HCT116 (cell line): Measurements from ENCODE around the gene CNTNAP2. TPM values are rescaled to one million over a fixed set of nuclear protein-coding genes. Genes with fewer than 3 reads are reported as not detected.

Experiments used
- ATAC-seq: fragments of 200-7000 bp; cut with Tn5 transposase; 2 replicates; pipeline ENCODE4 v1.9.1; 2020; ENCODE audit warnings: mild to moderate bottlenecking, moderate library complexity
- BruUV-seq: library from RNA; stranded (reverse); fragments of 400-500 nt; replicated peaks from 2 replicates; lab custom pipeline; 2021; lab: Mats Ljungman, UMichigan
- CTCF ChIA-PET: fragments of 300-600 bp; sonication (Branson Sonifier 250); formaldehyde crosslinking; loops from one replicate; lab custom pipeline; 2021; ENCODE audit warnings: antibody characterized with exemption; lab: Charles Lee
- POLR2A ChIA-PET: fragments of 300-600, 350-600 bp; sonication (Branson Sonifier 250); formaldehyde crosslinking; loops from one replicate; lab custom pipeline; 2021; ENCODE audit warnings: antibody characterized with exemption; lab: Charles Lee
- RAD21 ChIA-PET, 2 experiments: fragments of 300-600 bp; sonication (Branson Sonifier 250); formaldehyde crosslinking; loops; one replicate each; lab custom pipeline; 2023; ENCODE audit warnings: low total read pairs in 2 of 2; ENCODE audit not compliant: uncharacterized antibody in 2 of 2, unreplicated experiment in 2 of 2, low non-redundant PET in 1 of 2; lab: Charles Lee
- DNase-seq: peaks from one replicate; pipeline ENCODE4 v3.0.0-alpha.2; 2010; ENCODE audit warnings: low read depth, low spot score
- H2AFZ ChIP-seq: fragments of 200-600 bp; shearing (Covaris generic), sonication (generic); 2 replicates; pipeline ENCODE4 v1.6.1; 2017; ENCODE audit warnings: low read depth, mixed run types, mixed read lengths, antibody characterized with exemption, low read length; ENCODE audit not compliant: poor library complexity, severe bottlenecking
- H3K27ac ChIP-seq: 2 replicates; pipeline ENCODE4 v1.5.1; 2012; ENCODE audit warnings: low read depth, low read length
- H3K27me3 ChIP-seq: fragments of 200-600 bp; sonication (generic); 2 replicates; pipeline ENCODE4 v1.6.1; 2016; ENCODE audit warnings: mixed run types, low read length, mixed read lengths; ENCODE audit not compliant: insufficient read depth
- H3K36me3 ChIP-seq, 2 experiments: fragments of 200-500 bp in 1 of 2; fragments of 200-600 bp in 1 of 2; sonication (Bioruptor generic) in 1 of 2; sonication (generic) in 1 of 2; 2 replicates each; pipeline versions ENCODE4 v1.5.1 to v1.6.1; 2014 to 2016; ENCODE audit warnings: low read length in 2 of 2, inconsistent platforms in 1 of 2, mixed read lengths in 1 of 2, mixed run types in 1 of 2; ENCODE audit not compliant: insufficient read depth in 2 of 2, control insufficient read depth in 1 of 2
- H3K4me1 ChIP-seq, 2 experiments: fragments of 200-600 bp in 1 of 2; sonication (generic) in 1 of 2; 2 replicates each; pipeline versions ENCODE4 v1.5.1 to v1.6.1; 2012 to 2017; ENCODE audit warnings: low read length in 2 of 2, inconsistent platforms in 1 of 2, mild to moderate bottlenecking in 1 of 2, mixed read lengths in 1 of 2, mixed run types in 1 of 2, moderate library complexity in 1 of 2; ENCODE audit not compliant: insufficient read depth in 2 of 2, control insufficient read depth in 1 of 2
- H3K4me2 ChIP-seq: fragments of 200-600 bp; sonication (generic); 2 replicates; pipeline ENCODE4 v1.6.1; 2017; ENCODE audit warnings: mixed run types, low read length, mixed read lengths
- H3K4me3 ChIP-seq, 2 experiments: fragments of 200-600 bp in 1 of 2; sonication (generic) in 1 of 2; replicated peaks in 1 of 2; 2 replicates each; pipeline ENCODE4 v1.5.1; 2011 to 2016; ENCODE audit warnings: low read length in 2 of 2, control low read depth in 1 of 2, low read depth in 1 of 2, mild to moderate bottlenecking in 1 of 2, mixed read lengths in 1 of 2, mixed run types in 1 of 2
- H3K79me2 ChIP-seq: fragments of 200-600 bp; sonication (generic); 2 replicates; pipeline ENCODE4 v1.6.1; 2017; ENCODE audit warnings: mild to moderate bottlenecking, mixed run types, low read length, moderate library complexity, mixed read lengths; ENCODE audit not compliant: insufficient read depth
- H3K9ac ChIP-seq: fragments of 200-600 bp; sonication (generic); 2 replicates; pipeline ENCODE4 v1.6.1; 2016; ENCODE audit warnings: low read length, mixed read lengths
- H3K9me2 ChIP-seq: fragments of 200-600 bp; sonication (generic), shearing (Covaris generic); 2 replicates; pipeline ENCODE4 v1.6.1; 2017; ENCODE audit warnings: mixed run types, mild to moderate bottlenecking, moderate library complexity; ENCODE audit not compliant: insufficient read depth
- H3K9me3 ChIP-seq, 2 experiments: fragments of 200-500 bp in 1 of 2; fragments of 200-600 bp in 1 of 2; sonication (Bioruptor generic) in 1 of 2; sonication (generic) in 1 of 2; 2 replicates each; pipeline ENCODE4 v1.6.1; 2014 to 2017; ENCODE audit warnings: low read length in 2 of 2, mixed read lengths in 2 of 2, inconsistent platforms in 1 of 2, low read depth in 1 of 2, mild to moderate bottlenecking in 1 of 2, mixed run types in 1 of 2, moderate library complexity in 1 of 2; ENCODE audit not compliant: control insufficient read depth in 1 of 2, insufficient read depth in 1 of 2
- H4K20me1 ChIP-seq: fragments of 200-600 bp; sonication (generic), shearing (Covaris generic); 2 replicates; pipeline ENCODE4 v1.6.1; 2017; ENCODE audit warnings: mixed run types, mild to moderate bottlenecking, moderate library complexity; ENCODE audit not compliant: insufficient read depth
- CBX3 ChIP-seq: IDR thresholded peaks from 2 replicates; pipeline ENCODE4 v1.6.1; 2012; ENCODE audit warnings: low read depth
- JUND ChIP-seq: IDR thresholded peaks from 2 replicates; pipeline ENCODE4 v1.6.1; 2012
- MAX ChIP-seq: IDR thresholded peaks from 2 replicates; pipeline ENCODE4 v1.6.1; 2012
- POLR2A ChIP-seq: IDR thresholded peaks from 2 replicates; pipeline ENCODE4 v1.7.0; 2011; ENCODE audit warnings: borderline replicate concordance; ENCODE audit not compliant: insufficient read depth, insufficient read length; ENCODE audit errors: extremely low read depth
- SIN3A ChIP-seq: IDR thresholded peaks from 2 replicates; pipeline ENCODE4 v1.6.1; 2012; ENCODE audit warnings: low read depth
- SP1 ChIP-seq: IDR thresholded peaks from 2 replicates; pipeline ENCODE4 v1.6.1; 2012; ENCODE audit warnings: low read depth
- ZNF274 ChIP-seq: fragments of 200-500 bp; sonication (Bioruptor generic); IDR thresholded peaks from 2 replicates; pipeline ENCODE4 v1.6.1; 2014; ENCODE audit warnings: mild to moderate bottlenecking, low read depth, low read length, inconsistent platforms
- intact Hi-C: fragments of 100-400 bp; cut with micrococcal nuclease; formaldehyde crosslinking; loops from 2 replicates; pipeline ENCODE4 v1.10.0; 2022
- total RNA-seq: library from RNA; stranded (reverse); gene quantifications from one replicate; pipeline ENCODE4 v1.2.1, GENCODE V29; 2021; ENCODE audit not compliant: unreplicated experiment
- TF ChIP-seq, protein P1 (sequence below): IDR thresholded peaks from 2 replicates; pipeline ENCODE4 v1.6.1; 2012
- TF ChIP-seq, protein P2 (sequence below), 3 experiments: fragments of 200-600 bp in 1 of 3; sonication (generic) in 1 of 3; IDR thresholded peaks in 2 of 3; conservative IDR thresholded peaks in 1 of 3; 2 replicates each; pipeline ENCODE4 v1.5.1; 2012 to 2017; ENCODE audit warnings: low read depth in 2 of 3, low read length in 2 of 3, antibody characterized with exemption in 1 of 3, borderline replicate concordance in 1 of 3, control low read depth in 1 of 3, mild to moderate bottlenecking in 1 of 3, mixed read lengths in 1 of 3, mixed run types in 1 of 3, moderate library complexity in 1 of 3; ENCODE audit not compliant: insufficient read depth in 1 of 3

The CNTNAP2 gene
- total RNA-seq, 1 experiment from 2014 or later = 0.37 TPM

GRCh38 chr7:148397985-148398384 lies 2281.4 kb downstream of the CNTNAP2 start (continued):
- TF ChIP-seq MAX = no peak
- TF ChIP-seq SIN3A = no peak
- TF ChIP-seq POLR2A = no peak
- TF ChIP-seq, protein P1, sequence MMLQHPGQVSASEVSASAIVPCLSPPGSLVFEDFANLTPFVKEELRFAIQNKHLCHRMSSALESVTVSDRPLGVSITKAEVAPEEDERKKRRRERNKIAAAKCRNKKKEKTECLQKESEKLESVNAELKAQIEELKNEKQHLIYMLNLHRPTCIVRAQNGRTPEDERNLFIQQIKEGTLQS = no peak
- TF ChIP-seq ZNF274 = no peak
- no peak for TF ChIP-seq CBX3
- no peak for TF ChIP-seq SP1
- TF ChIP-seq JUND = no peak
- TF ChIP-seq, protein P2, sequence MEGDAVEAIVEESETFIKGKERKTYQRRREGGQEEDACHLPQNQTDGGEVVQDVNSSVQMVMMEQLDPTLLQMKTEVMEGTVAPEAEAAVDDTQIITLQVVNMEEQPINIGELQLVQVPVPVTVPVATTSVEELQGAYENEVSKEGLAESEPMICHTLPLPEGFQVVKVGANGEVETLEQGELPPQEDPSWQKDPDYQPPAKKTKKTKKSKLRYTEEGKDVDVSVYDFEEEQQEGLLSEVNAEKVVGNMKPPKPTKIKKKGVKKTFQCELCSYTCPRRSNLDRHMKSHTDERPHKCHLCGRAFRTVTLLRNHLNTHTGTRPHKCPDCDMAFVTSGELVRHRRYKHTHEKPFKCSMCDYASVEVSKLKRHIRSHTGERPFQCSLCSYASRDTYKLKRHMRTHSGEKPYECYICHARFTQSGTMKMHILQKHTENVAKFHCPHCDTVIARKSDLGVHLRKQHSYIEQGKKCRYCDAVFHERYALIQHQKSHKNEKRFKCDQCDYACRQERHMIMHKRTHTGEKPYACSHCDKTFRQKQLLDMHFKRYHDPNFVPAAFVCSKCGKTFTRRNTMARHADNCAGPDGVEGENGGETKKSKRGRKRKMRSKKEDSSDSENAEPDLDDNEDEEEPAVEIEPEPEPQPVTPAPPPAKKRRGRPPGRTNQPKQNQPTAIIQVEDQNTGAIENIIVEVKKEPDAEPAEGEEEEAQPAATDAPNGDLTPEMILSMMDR (IDR thresholded peaks at IDR 0.05 in 2 of 3, conservative IDR thresholded peaks at IDR 0.05 in 1 of 3; ENCODE audit: borderline replicate concordance in 1 of 3, insufficient read depth in 1 of 3, low read depth in 2 of 3, low read length in 2 of 3) = no peak

- intact Hi-C loops = no loop called here
- H4K20me1 ChIP-seq = no peaks in the 10 kb centered on the region
- no peaks in the 10 kb centered on the region for H3K9me3 ChIP-seq
- H3K79me2 ChIP-seq = no peaks in the 10 kb centered on the region
- no TSS peak for BruUV-seq
- H3K9ac ChIP-seq = no peak overlapping the region
- H2AFZ ChIP-seq = no peak overlapping the region
- ChIA-PET RAD21 (interaction anchor here in 1 of 2 experiments (0.7 kb wide), 1 partner anchor 19 kb away, joined by 3 read pairs; no protein-coding TSS in a partner anchor), POLR2A (no interaction called here), CTCF (no interaction called here)
- H3K27me3 ChIP-seq = peaks cover 44% of the 10 kb centered on the region; the same call in 1 of the 2 replicates
- H3K4me1 ChIP-seq = no peaks in the 10 kb centered on the region
- no peak overlapping the region for H3K27ac ChIP-seq
- TF ChIP-seq, protein P2 (IDR thresholded peaks at IDR 0.05 in 2 of 3, conservative IDR thresholded peaks at IDR 0.05 in 1 of 3; ENCODE audit: borderline replicate concordance in 1 of 3, insufficient read depth in 1 of 3, low read depth in 2 of 3, low read length in 2 of 3) = no peak
- no peaks in the 10 kb centered on the region for H3K9me2 ChIP-seq
- ATAC-seq = no peak
- no peaks in the 10 kb centered on the region for H3K36me3 ChIP-seq
- no peak for DNase-seq
- H3K4me3 ChIP-seq = no peak overlapping the region
- H3K4me2 ChIP-seq = no peak overlapping the region
Measured at GRCh38 chr7:148398844-148399365, 2282.3 kb downstream of the CNTNAP2 start.
